GM12878 (cell line): ENCODE data around the gene NMB. TPM values are rescaled to one million over a fixed set of nuclear protein-coding genes. Genes with fewer than 3 reads are reported as not detected.

Experiments
- ATAC-seq: fragments of 200-7000 bp; cut with Tn5 transposase; 3 replicates; pipeline ENCODE4 v1.9.1; 2020; ENCODE audit warnings: mild to moderate bottlenecking, moderate library complexity
- BruUV-seq: library from RNA; stranded (reverse); fragments of 400-500 nt; replicated peaks from 2 replicates; lab custom pipeline; 2021; lab: Mats Ljungman, UMichigan
- CTCF ChIA-PET: fragments of 300-600 bp; sonication (Branson Sonifier 250); formaldehyde crosslinking; extraction: SDS; loops from one replicate; lab custom pipeline; 2021; ENCODE audit warnings: inconsistent platforms; lab: Yijun Ruan, JAX
- POLR2A ChIA-PET: fragments of 350-600 bp; formaldehyde crosslinking; extraction: SDS; loops from one replicate; lab custom pipeline; 2021; ENCODE audit warnings: inconsistent platforms; lab: Charles Lee
- RAD21 ChIA-PET: fragments of 300-600 bp; sonication (Branson Sonifier 250); formaldehyde crosslinking; loops from one replicate; lab custom pipeline; 2023; ENCODE audit warnings: antibody characterized with exemption; ENCODE audit not compliant: unreplicated experiment; lab: Charles Lee
- SMC1A ChIA-PET: fragments of 300-600 bp; sonication (Branson Sonifier 250); formaldehyde crosslinking; loops from one replicate; lab custom pipeline; 2023; ENCODE audit not compliant: unreplicated experiment, uncharacterized antibody; lab: Charles Lee
- DNase-seq: peaks from one replicate; pipeline ENCODE4 v3.0.0-alpha.2; 2011; ENCODE audit warnings: low read depth, low spot score
- FAIRE-seq: peaks from 3 replicates; lab custom pipeline; 2011; peaks lifted over from hg19 to GRCh38; lab: Jason Lieb, UNC
- H2AFZ ChIP-seq: 2 replicates; pipeline ENCODE4 v1.6.0; 2011; ENCODE audit warnings: low read depth, low read length, control low read depth; ENCODE audit not compliant: control insufficient read depth
- H3K27ac ChIP-seq: 2 replicates; pipeline ENCODE4 v1.5.1; 2011; ENCODE audit warnings: control low read depth; ENCODE audit not compliant: control insufficient read depth, insufficient read depth
- H3K27me3 ChIP-seq, 2 experiments: replicated peaks in 1 of 2; 2 replicates each; pipeline versions ENCODE4 v1.6.0 to v1.6.1; 2011; ENCODE audit warnings: low read length in 1 of 2; ENCODE audit not compliant: control insufficient read depth in 2 of 2, insufficient read depth in 2 of 2
- H3K36me3 ChIP-seq, 2 experiments: 2 replicates each; pipeline ENCODE4 v1.5.1; 2011; ENCODE audit warnings: low read length in 1 of 2; ENCODE audit not compliant: control insufficient read depth in 2 of 2, insufficient read depth in 2 of 2
- H3K4me1 ChIP-seq: 2 replicates; pipeline ENCODE4 v1.6.1; 2011; ENCODE audit warnings: mild to moderate bottlenecking, low read length, moderate library complexity, mixed read lengths; ENCODE audit not compliant: control insufficient read depth, insufficient read depth
- H3K4me2 ChIP-seq: 2 replicates; pipeline ENCODE4 v1.6.0; 2011; ENCODE audit warnings: control low read depth; ENCODE audit not compliant: control insufficient read depth, insufficient read depth
- H3K4me3 ChIP-seq: fragments of 200-600 bp; sonication (generic); 2 replicates; pipeline ENCODE4 v1.5.1; 2016
- H3K79me2 ChIP-seq: 2 replicates; pipeline ENCODE4 v1.6.0; 2011; ENCODE audit warnings: low read length; ENCODE audit not compliant: control insufficient read depth, insufficient read depth
- H3K9ac ChIP-seq: 2 replicates; pipeline ENCODE4 v1.8.0; 2011; ENCODE audit warnings: low read length, control low read depth, mixed read lengths; ENCODE audit not compliant: control insufficient read depth, insufficient read depth
- H3K9me3 ChIP-seq: replicated peaks from 3 replicates; pipeline ENCODE4 v1.5.1; 2011; ENCODE audit warnings: mild to moderate bottlenecking, low read length; ENCODE audit not compliant: control insufficient read depth, insufficient read depth
- H4K20me1 ChIP-seq: 2 replicates; pipeline ENCODE4 v1.6.0; 2011; ENCODE audit not compliant: control insufficient read depth, insufficient read depth
- ATF7 ChIP-seq: fragments of 450-650 bp; IDR thresholded peaks from 2 replicates; pipeline ENCODE4 v1.6.1; 2016; ENCODE audit warnings: low read depth, mild to moderate bottlenecking
- BCL11A ChIP-seq: IDR thresholded peaks from 2 replicates; pipeline ENCODE4 v1.6.1; 2011; ENCODE audit warnings: low read depth, low read length
- CBX5 ChIP-seq: sonication (generic); IDR thresholded peaks from 2 replicates; pipeline ENCODE4 v1.6.1; 2016; ENCODE audit warnings: low read depth, moderate library complexity, mild to moderate bottlenecking, inconsistent platforms
- GATAD2B ChIP-seq: fragments of 450-650 bp; conservative IDR thresholded peaks from 2 replicates; pipeline ENCODE4 v1.6.1; 2017; ENCODE audit warnings: low read depth, mild to moderate bottlenecking, moderate library complexity
- HDAC2 ChIP-seq: fragments of 200-600 bp; sonication (generic); IDR thresholded peaks from 2 replicates; pipeline ENCODE4 v1.6.1; 2017
- HDAC6 ChIP-seq: fragments of 200-600 bp; sonication (generic); IDR thresholded peaks from one replicate; pipeline ENCODE4 v1.8.0; 2017; ENCODE audit warnings: antibody characterized with exemption; ENCODE audit not compliant: unreplicated experiment
- NKRF ChIP-seq: fragments of 450-650 bp; conservative IDR thresholded peaks from 2 replicates; pipeline ENCODE4 v1.6.1; 2017; ENCODE audit warnings: mild to moderate bottlenecking, moderate library complexity
- RELA ChIP-seq: fragments of 450-650 bp; IDR thresholded peaks from 2 replicates; pipeline ENCODE4 v1.8.0; 2014; ENCODE audit warnings: borderline replicate concordance; ENCODE audit not compliant: partially characterized antibody
- SMAD5 ChIP-seq: IDR thresholded peaks from 2 replicates; pipeline ENCODE4 v1.6.1; 2016; ENCODE audit warnings: antibody characterized with exemption, low read depth
- SP1 ChIP-seq: IDR thresholded peaks from one replicate; pipeline ENCODE4 v1.6.1; 2011; ENCODE audit warnings: low read depth, low read length
- TAF1 ChIP-seq: IDR thresholded peaks from 2 replicates; pipeline ENCODE4 v1.6.1; 2011; ENCODE audit warnings: mild to moderate bottlenecking, low read depth, low read length, borderline replicate concordance
- WRNIP1 ChIP-seq: IDR thresholded peaks from 2 replicates; pipeline ENCODE4 v1.6.1; 2011; ENCODE audit warnings: low read depth, low read length, improper control_type of control experiment, borderline replicate concordance
- ZNF207 ChIP-seq: fragments of 450-650 bp; IDR thresholded peaks from 2 replicates; pipeline ENCODE4 v1.6.1; 2014; ENCODE audit warnings: antibody characterized with exemption, mild to moderate bottlenecking, borderline replicate concordance
- WGBS: methylation state at CpG from one replicate; pipeline ENCODE4 v1.1.6; 2016; ENCODE audit warnings: low lambda C conversion rate; ENCODE audit not compliant: insufficient replicate concordance, insufficient coverage; ENCODE audit errors: missing lambda C conversion rate; 5-methylcytosine and 5-hydroxymethylcytosine counted together
- in situ Hi-C: fragments of 300-500 bp; cut with MboI; formaldehyde crosslinking; loops from 9 replicates; pipeline ENCODE4 v1.14.3; 2018; ENCODE audit warnings: mixed read lengths
- intact Hi-C: fragments of 100-400 bp; cut with micrococcal nuclease; formaldehyde crosslinking; loops from one replicate; pipeline ENCODE4 v1.14.2; 2022; ENCODE audit not compliant: unreplicated experiment
- polyA plus RNA-seq, 11 experiments: library from polyadenylated mRNA; depleted of rRNA in 4 of 11; unstranded in 6 of 11; stranded (reverse) in 5 of 11; fragments of >200 nt; fragmentation: Nextera tagmentation in 4 of 11; fragmentation: Illumina TruSeq in 1 of 11; extraction: Ambion mirVana in 4 of 11; extraction: Trizol in 1 of 11; gene quantifications; 1 replicate in 1 of 11; 2 replicates in 10 of 11; pipeline versions ENCODE4 v1.2.1 to v1.2.3, GENCODE V29; 2011 to 2016; ENCODE audit warnings: inconsistent platforms in 2 of 11, missing spikeins in 2 of 11, low read depth in 1 of 11
- total RNA-seq, 4 experiments: library from RNA; depleted of rRNA in 3 of 4; stranded (reverse); fragments of >200 nt in 3 of 4; fragmentation: Illumina TruSeq in 1 of 4; extraction: Trizol in 1 of 4; gene quantifications; 2 replicates each; pipeline versions ENCODE4 v1.2.1 to v1.2.3, GENCODE V29; 2013 to 2021
- TF ChIP-seq, protein P1 (sequence below): fragments of 450-650 bp; IDR thresholded peaks from 2 replicates; pipeline ENCODE4 v1.6.1; 2016; ENCODE audit warnings: mild to moderate bottlenecking
- TF ChIP-seq, protein P2 (sequence below): fragments of 150-350 bp; IDR thresholded peaks from 2 replicates; pipeline ENCODE4 v1.6.1; 2014; ENCODE audit warnings: mild to moderate bottlenecking, low read depth, low read length

NMB gene
- total and polyA plus RNA-seq, 10 of the 15 experiments (the other 5 are each of a cell fraction or from before 2014, with no cell fraction given), result 0.32 to 4.1 (median 1.6) TPM

- no peak overlapping the region for H3K4me2 ChIP-seq
- H4K20me1 ChIP-seq, result peaks cover 2% of the 10 kb centered on the region; the same call in 1 of the 2 replicates
- TF ChIP-seq HDAC6, result no peak
- TF ChIP-seq WRNIP1, result no peak
- no peak for TF ChIP-seq SMAD5
- TF ChIP-seq ATF7, result no peak
- TF ChIP-seq HDAC2, result no peak
- TF ChIP-seq TAF1, result no peak
- no peaks in the 10 kb centered on the region for H3K27me3 ChIP-seq
- in situ Hi-C loops, result no loop called here
- DNase-seq (no peak), FAIRE-seq (no peak), ATAC-seq (no peak)
- no peaks in the 10 kb centered on the region for H3K9me3 ChIP-seq
- CTCF ChIA-PET, result no interaction called here
- no peak overlapping the region for H3K4me3 ChIP-seq
- RAD21 ChIA-PET, result no interaction called here
- BruUV-seq, result no TSS peak
- 100% methylated on average over 3 of the region's 3 CpGs for WGBS
- POLR2A ChIA-PET, result interaction anchor here (1.0 kb wide), 1 partner anchor 17 kb away, joined by 4 read pairs; no protein-coding TSS in a partner anchor
- H2AFZ ChIP-seq, result no peak overlapping the region
- H3K79me2 ChIP-seq, result peaks cover 2% of the 10 kb centered on the region
- peaks cover 10 to 34% of the 10 kb centered on the region in 2 experiments for H3K36me3 ChIP-seq
- SMC1A ChIA-PET, result interaction anchor here (1.7 kb wide), 1 partner anchor 11 kb away, joined by 5 read pairs; no protein-coding TSS in a partner anchor
- intact Hi-C loops, result no loop called here
- H3K4me1 ChIP-seq, result peaks cover 8% of the 10 kb centered on the region
- H3K9ac ChIP-seq, result no peak overlapping the region
- H3K27ac ChIP-seq, result no peak overlapping the region
These were observed 9.5 kb downstream of the NMB start for GRCh38 chr15:84648539-84648938.

DNA sequence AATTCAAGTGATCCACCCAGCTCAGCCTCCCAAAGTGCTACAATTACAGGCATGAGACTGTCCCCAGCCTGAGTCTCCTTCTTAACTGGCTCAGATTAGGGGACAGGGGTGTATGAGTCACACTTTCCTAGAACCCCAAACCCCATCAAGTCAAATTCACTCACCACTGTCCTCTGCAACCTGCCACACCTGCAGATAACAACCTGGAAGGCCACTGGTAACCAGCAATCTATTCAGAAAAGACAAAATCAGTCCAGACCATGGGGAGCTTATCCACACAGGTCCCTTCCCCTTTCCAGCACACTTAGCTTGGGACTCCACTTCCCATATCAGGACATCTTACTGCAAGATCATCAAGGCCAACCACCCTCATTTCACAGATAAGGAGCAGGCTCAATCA is 10.3 kb downstream of the NMB start:
- Histone ChIP-seq H3K4me3 (no peak overlapping the region), H3K79me2 (no peaks in the 10 kb centered on the region), H3K27ac (no peak overlapping the region), H3K4me1 (peaks cover under 1% of the 10 kb centered on the region), H3K36me3 (peaks cover 13 to 36% of the 10 kb centered on the region in 2 experiments), H4K20me1 (peaks cover 2% of the 10 kb centered on the region; the same call in 1 of the 2 replicates), H3K4me2 (no peak overlapping the region), H3K9me3 (no peaks in the 10 kb centered on the region), H3K9ac (no peak overlapping the region), H2AFZ (no peak overlapping the region), H3K27me3 (no peaks in the 10 kb centered on the region)
- BruUV-seq, result no TSS peak
- intact Hi-C loops, result no loop called here
- ATAC-seq (no peak), DNase-seq (no peak), FAIRE-seq (no peak)
- POLR2A ChIA-PET, result interaction anchor here (0.7 kb wide), 1 partner anchor 38 kb away, joined by 3 read pairs; no protein-coding TSS in a partner anchor
- CTCF ChIA-PET, result no interaction called here
- RAD21 ChIA-PET, result no interaction called here
- in situ Hi-C loops, result no loop called here
- SMC1A ChIA-PET, result interaction anchor here (0.6 kb wide), 1 partner anchor 55 kb away, joined by 3 read pairs; no protein-coding TSS in a partner anchor
- TF ChIP-seq, protein P1, sequence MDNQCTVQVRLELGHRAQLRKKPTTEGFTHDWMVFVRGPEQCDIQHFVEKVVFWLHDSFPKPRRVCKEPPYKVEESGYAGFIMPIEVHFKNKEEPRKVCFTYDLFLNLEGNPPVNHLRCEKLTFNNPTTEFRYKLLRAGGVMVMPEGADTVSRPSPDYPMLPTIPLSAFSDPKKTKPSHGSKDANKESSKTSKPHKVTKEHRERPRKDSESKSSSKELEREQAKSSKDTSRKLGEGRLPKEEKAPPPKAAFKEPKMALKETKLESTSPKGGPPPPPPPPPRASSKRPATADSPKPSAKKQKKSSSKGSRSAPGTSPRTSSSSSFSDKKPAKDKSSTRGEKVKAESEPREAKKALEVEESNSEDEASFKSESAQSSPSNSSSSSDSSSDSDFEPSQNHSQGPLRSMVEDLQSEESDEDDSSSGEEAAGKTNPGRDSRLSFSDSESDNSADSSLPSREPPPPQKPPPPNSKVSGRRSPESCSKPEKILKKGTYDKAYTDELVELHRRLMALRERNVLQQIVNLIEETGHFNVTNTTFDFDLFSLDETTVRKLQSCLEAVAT, result no peak
- TF ChIP-seq NKRF (no peak), SP1 (no peak), CBX5 (no peak), ZNF207 (no peak), BCL11A (no peak), GATAD2B (no peak), RELA (no peak)
- TF ChIP-seq, protein P2, sequence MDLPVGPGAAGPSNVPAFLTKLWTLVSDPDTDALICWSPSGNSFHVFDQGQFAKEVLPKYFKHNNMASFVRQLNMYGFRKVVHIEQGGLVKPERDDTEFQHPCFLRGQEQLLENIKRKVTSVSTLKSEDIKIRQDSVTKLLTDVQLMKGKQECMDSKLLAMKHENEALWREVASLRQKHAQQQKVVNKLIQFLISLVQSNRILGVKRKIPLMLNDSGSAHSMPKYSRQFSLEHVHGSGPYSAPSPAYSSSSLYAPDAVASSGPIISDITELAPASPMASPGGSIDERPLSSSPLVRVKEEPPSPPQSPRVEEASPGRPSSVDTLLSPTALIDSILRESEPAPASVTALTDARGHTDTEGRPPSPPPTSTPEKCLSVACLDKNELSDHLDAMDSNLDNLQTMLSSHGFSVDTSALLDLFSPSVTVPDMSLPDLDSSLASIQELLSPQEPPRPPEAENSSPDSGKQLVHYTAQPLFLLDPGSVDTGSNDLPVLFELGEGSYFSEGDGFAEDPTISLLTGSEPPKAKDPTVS, result no peak
